Colonic mucosa (tissue), 4 donors: ENCODE results near the gene FAM221B. TPM values are rescaled to one million over a fixed set of nuclear protein-coding genes. Genes with fewer than 3 reads are reported as not detected.

Source experiments
- DNase-seq: peaks from one replicate; pipeline ENCODE4 v3.0.0-alpha.2; 2020
- H3K27ac ChIP-seq: fragments of 200-600 bp; one replicate; pipeline ENCODE4 v1.8.0; 2021
- H3K27me3 ChIP-seq: fragments of 200-600 bp; one replicate; pipeline ENCODE4 v1.8.0; 2021
- H3K36me3 ChIP-seq: fragments of 200-600 bp; one replicate; pipeline ENCODE4 v1.8.0; 2021
- H3K4me1 ChIP-seq: fragments of 200-600 bp; one replicate; pipeline ENCODE4 v1.8.0; 2021; ENCODE audit warnings: mild to moderate bottlenecking
- H3K4me3 ChIP-seq: fragments of 200-600 bp; one replicate; pipeline ENCODE4 v1.8.0; 2021
- H3K9ac ChIP-seq, 2 donors: one replicate each; pipeline ENCODE4 v1.7.0; 2013; ENCODE audit warnings: control low read depth in 2 of 2, low read depth in 2 of 2, low read length in 2 of 2
- H3K9me3 ChIP-seq: fragments of 200-600 bp; one replicate; pipeline ENCODE4 v1.8.0; 2021
- CTCF ChIP-seq: fragments of 200-600 bp; IDR thresholded peaks from one replicate; pipeline ENCODE4 v1.8.0; 2022; ENCODE audit warnings: antibody characterized with exemption, mild to moderate bottlenecking
- intact Hi-C: fragments of 100-400 bp; cut with DNase I; formaldehyde crosslinking; loops from one replicate; pipeline ENCODE4 v1.14.1; 2022
- total RNA-seq, 2 donors: library from RNA; stranded (reverse); fragmentation: NEBNext Ultra II Directional in 1 of 2; extraction: Animal tissue kit (Norgen Biotek cat#: 25700) in 1 of 2; gene quantifications; one replicate each; pipeline ENCODE4 v1.2.1, GENCODE V29; 2021
- donor health status: healthy.
- donor health status: DM: no; HTN: no; CAD: no.
- donor health status: DM: no; HTN: no; CAD: no.

Gene FAM221B
- total RNA-seq, 2 donors from 2014 or later, result 0.05 TPM; not detected in 1

- Histone ChIP-seq H3K27me3 (no peaks in the 10 kb centered on the region), H3K36me3 (no peaks in the 10 kb centered on the region), H3K9ac (no peak overlapping the region)
Observed at GRCh38 chr9:35868933-35869332, 40.4 kb upstream of the FAM221B start.

GRCh38 chr9:35867538-35867937 lies 39.0 kb upstream of the FAM221B start:
- Histone ChIP-seq H3K4me1 (no peaks in the 10 kb centered on the region), H3K4me3 (no peak overlapping the region), H3K9me3 (no peaks in the 10 kb centered on the region), H3K27ac (no peak overlapping the region), H3K27me3 (no peaks in the 10 kb centered on the region), H3K36me3 (no peaks in the 10 kb centered on the region), H3K9ac (no peak overlapping the region)
- intact Hi-C loops, result no loop called here
- TF ChIP-seq CTCF, result no peak
- DNase-seq, result no peak

More at GRCh38 chr9:35868933-35869332, 40.4 kb upstream of the FAM221B start:
- H3K4me1 ChIP-seq, result no peaks in the 10 kb centered on the region
- intact Hi-C loops, result no loop called here
- no peak overlapping the region for H3K27ac ChIP-seq
- no peak for DNase-seq
- TF ChIP-seq CTCF, result no peak
- H3K9me3 ChIP-seq, result no peaks in the 10 kb centered on the region
- H3K4me3 ChIP-seq, result no peak overlapping the region

GRCh38 chr9:35864695-35865255 lies 36.2 kb upstream of the FAM221B start:
- no peak overlapping the region for H3K27ac ChIP-seq
- TF ChIP-seq CTCF, result no peak
- intact Hi-C loops, result no loop called here
- H3K36me3 ChIP-seq, result no peaks in the 10 kb centered on the region
- H3K9me3 ChIP-seq, result no peaks in the 10 kb centered on the region
- no peak for DNase-seq
- no peak overlapping the region for H3K9ac ChIP-seq
- no peak overlapping the region for H3K4me3 ChIP-seq
- H3K27me3 ChIP-seq, result peaks cover 5% of the 10 kb centered on the region
- H3K4me1 ChIP-seq, result no peaks in the 10 kb centered on the region

GRCh38 chr9:35863583-35863982 lies 35.1 kb upstream of the FAM221B start:
- Histone ChIP-seq H3K9ac (no peak overlapping the region), H3K27me3 (peaks cover 5% of the 10 kb centered on the region), H3K9me3 (no peaks in the 10 kb centered on the region), H3K36me3 (no peaks in the 10 kb centered on the region), H3K27ac (no peak overlapping the region), H3K4me3 (no peak overlapping the region), H3K4me1 (no peaks in the 10 kb centered on the region)
- intact Hi-C loops, result no loop called here
- no peak for DNase-seq
- no peak for TF ChIP-seq CTCF

- no peak for TF ChIP-seq CTCF
- Histone ChIP-seq H3K27ac (no peak overlapping the region), H3K4me1 (no peaks in the 10 kb centered on the region), H3K9me3 (no peaks in the 10 kb centered on the region), H3K4me3 (no peak overlapping the region), H3K36me3 (no peaks in the 10 kb centered on the region), H3K9ac (no peak overlapping the region), H3K27me3 (peaks cover 5% of the 10 kb centered on the region)
- DNase-seq, result no peak
- intact Hi-C loops, result no loop called here
Observed at GRCh38 chr9:35862328-35862727, 33.8 kb upstream of the FAM221B start.
